Right ventricle myocardium superior (tissue), 1 donor: ENCODE results near the gene ANKRD18B. TPM values are rescaled to one million over a fixed set of nuclear protein-coding genes. Genes with fewer than 3 reads are reported as not detected.
A peak's percentile ranks its signal among the peaks of the same experiment; 100 is the strongest.
"Not testable (repeated sequence)": the region's sequence is repeated elsewhere in the genome, so short reads cannot be mapped to it uniquely, and the experiment has no call there.

Source experiments
- ATAC-seq: fragments of 200-7000 bp; cut with Tn5 transposase; one replicate; pipeline ENCODE4 v1.9.1; 2020; ENCODE audit warnings: mild to moderate bottlenecking; ENCODE audit not compliant: poor library complexity
- DNase-seq: peaks from one replicate; pipeline ENCODE4 v3.0.0-alpha.2; 2020
- intact Hi-C: fragments of 100-400 bp; cut with DNase I; formaldehyde crosslinking; loops from one replicate; pipeline ENCODE4 v1.11.2; 2022
- total RNA-seq: library from RNA; stranded (reverse); fragmentation: NEBNext Ultra II Directional; extraction: Animal tissue kit (Norgen Biotek cat#: 25700); gene quantifications from one replicate; pipeline ENCODE4 v1.2.1, GENCODE V29; 2021
- donor health status: DM: no; HTN: yes; CAD: no; lungs with severe emphysema.

The ANKRD18B gene
- total RNA-seq, 1 donor from 2014 or later = not detected

GRCh38 chr9:33521861-33522260 is 2.2 kb upstream of the ANKRD18B start:
- intact Hi-C loops, ATAC-seq, DNase-seq: not testable (repeated sequence)

- DNase-seq (no peak), ATAC-seq (no peak)
- intact Hi-C loops = no loop called here
These were observed 376 bp downstream of the ANKRD18B start for GRCh38 chr9:33524306-33524947.

DNA sequence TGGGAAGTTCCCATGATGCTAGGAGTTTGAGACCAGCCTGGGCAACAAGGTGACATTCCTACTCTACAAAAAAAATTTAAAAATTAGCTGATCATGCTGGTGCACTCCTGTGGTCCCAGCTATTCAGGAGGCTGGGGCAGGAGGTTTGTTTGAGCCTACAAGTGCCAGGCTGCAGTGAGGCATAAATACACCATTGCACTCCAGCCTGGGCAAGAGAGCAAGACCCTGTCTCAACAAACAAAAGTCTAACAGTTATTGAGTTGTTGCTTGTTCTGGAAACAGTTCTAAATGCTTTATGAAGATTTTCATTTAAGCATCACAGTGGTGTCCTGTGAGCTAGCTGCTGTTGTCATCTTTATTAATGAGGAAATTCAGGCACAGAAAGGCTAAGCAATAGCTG is 4.0 kb downstream of the ANKRD18B start:
- intact Hi-C loops, DNase-seq, ATAC-seq: not testable (repeated sequence)

- DNase-seq, ATAC-seq, intact Hi-C loops: not testable (repeated sequence)
These were observed 9.9 kb downstream of the ANKRD18B start for GRCh38 chr9:33533958-33534357.

- intact Hi-C loops = no loop called here
- DNase-seq (no peak), ATAC-seq (no peak)
These were observed 11.5 kb downstream of the ANKRD18B start for GRCh38 chr9:33535541-33535940.

DNA sequence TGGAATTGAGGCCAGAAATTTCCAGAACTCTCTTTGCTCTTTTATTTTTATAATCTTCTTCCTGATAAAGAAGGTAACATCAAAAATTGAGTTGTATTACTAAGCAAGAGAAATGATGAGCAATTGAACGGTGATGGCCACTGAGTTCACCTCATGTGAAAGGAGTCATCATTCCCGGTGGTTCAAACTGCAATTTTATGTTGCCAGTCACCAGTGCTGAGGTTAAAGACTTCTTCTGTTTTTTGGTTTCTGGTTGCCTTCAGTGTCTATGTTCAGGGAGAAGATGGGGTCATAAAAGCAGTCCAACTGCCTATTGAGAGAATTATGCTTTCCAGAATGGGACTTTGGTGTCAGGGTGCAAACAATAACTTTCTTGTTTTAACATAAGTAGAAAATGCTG is 19.4 kb downstream of the ANKRD18B start:
- intact Hi-C loops, DNase-seq, ATAC-seq: not testable (repeated sequence)

- ATAC-seq, DNase-seq, intact Hi-C loops: not testable (repeated sequence)
These were observed 21.7 kb downstream of the ANKRD18B start for GRCh38 chr9:33545715-33546114.

- not testable (repeated sequence) for DNase-seq
These were observed 24.8 kb downstream of the ANKRD18B start for GRCh38 chr9:33548816-33549215.

DNA sequence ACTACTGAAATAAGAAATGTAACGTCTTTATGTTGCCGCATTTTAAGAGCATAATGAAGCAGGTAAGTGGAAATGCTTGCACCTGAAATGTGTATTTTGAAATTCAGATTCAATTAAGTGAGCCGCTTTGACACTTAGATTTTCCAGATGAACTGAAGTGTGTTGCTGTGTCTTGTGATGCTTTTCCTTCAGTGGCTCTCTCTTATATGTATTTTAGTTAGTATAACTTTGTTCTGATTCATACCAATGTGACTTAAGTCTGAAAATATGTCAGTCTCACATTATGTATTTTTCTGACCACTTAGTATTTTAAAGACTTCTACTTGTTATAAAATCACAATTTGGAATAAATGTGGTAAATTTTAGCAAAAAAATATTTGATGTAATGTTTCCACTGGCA is 25.4 kb downstream of the ANKRD18B start:
- DNase-seq, ATAC-seq, intact Hi-C loops: not testable (repeated sequence)

More at GRCh38 chr9:33548816-33549215, 24.8 kb downstream of the ANKRD18B start:
- ATAC-seq, intact Hi-C loops: not testable (repeated sequence)

DNA sequence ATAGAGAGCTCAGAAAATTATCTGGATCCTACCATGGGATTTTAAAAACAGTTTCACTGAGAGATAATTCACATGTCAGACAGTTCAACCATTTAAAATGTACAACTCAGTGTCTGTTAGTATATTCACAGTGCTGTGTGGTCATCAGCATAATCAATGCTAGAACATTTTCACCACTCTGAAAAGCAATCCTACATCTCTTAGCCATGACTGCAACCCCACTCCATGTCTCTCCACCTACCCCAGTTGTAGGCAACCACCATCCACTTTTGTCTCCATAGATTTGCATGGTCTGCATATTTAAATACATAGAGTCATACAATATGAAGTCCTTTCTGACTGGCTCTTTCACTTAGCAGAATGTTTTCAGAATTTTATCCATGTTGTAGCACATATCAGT is 27.1 kb downstream of the ANKRD18B start:
- not testable (repeated sequence) for DNase-seq, ATAC-seq

GRCh38 chr9:33552315-33552725 is 28.3 kb downstream of the ANKRD18B start:
- ATAC-seq = peak; percentile 56
- DNase-seq, intact Hi-C loops: not testable (repeated sequence)

More for the DNA sequence above, 27.1 kb downstream of the ANKRD18B start:
- intact Hi-C loops = not testable (repeated sequence)

- intact Hi-C loops, DNase-seq, ATAC-seq: not testable (repeated sequence)
These were observed 36.2 kb downstream of the ANKRD18B start for GRCh38 chr9:33560217-33560616.

- intact Hi-C loops, DNase-seq, ATAC-seq: not testable (repeated sequence)
These were observed 38.1 kb downstream of the ANKRD18B start for GRCh38 chr9:33562196-33562595.

- ATAC-seq, intact Hi-C loops, DNase-seq: not testable (repeated sequence)
These were observed 43.7 kb downstream of the ANKRD18B start for GRCh38 chr9:33567776-33568175.

- intact Hi-C loops, DNase-seq, ATAC-seq: not testable (repeated sequence)
These were observed 53.7 kb downstream of the ANKRD18B start for GRCh38 chr9:33577786-33578185.

- DNase-seq, ATAC-seq, intact Hi-C loops: not testable (repeated sequence)
These were observed 55.9 kb downstream of the ANKRD18B start for GRCh38 chr9:33579996-33580395.

- ATAC-seq, DNase-seq: not testable (repeated sequence)
These were observed 58.6 kb downstream of the ANKRD18B start for GRCh38 chr9:33582686-33583085.

GRCh38 chr9:33586128-33586527 is 62.1 kb downstream of the ANKRD18B start:
- DNase-seq = not testable (repeated sequence)

More at GRCh38 chr9:33582686-33583085, 58.6 kb downstream of the ANKRD18B start:
- intact Hi-C loops = not testable (repeated sequence)

GRCh38 chr9:33587799-33588198 is 63.7 kb downstream of the ANKRD18B start:
- ATAC-seq, DNase-seq, intact Hi-C loops: not testable (repeated sequence)

More at GRCh38 chr9:33586128-33586527, 62.1 kb downstream of the ANKRD18B start:
- intact Hi-C loops, ATAC-seq: not testable (repeated sequence)

DNA sequence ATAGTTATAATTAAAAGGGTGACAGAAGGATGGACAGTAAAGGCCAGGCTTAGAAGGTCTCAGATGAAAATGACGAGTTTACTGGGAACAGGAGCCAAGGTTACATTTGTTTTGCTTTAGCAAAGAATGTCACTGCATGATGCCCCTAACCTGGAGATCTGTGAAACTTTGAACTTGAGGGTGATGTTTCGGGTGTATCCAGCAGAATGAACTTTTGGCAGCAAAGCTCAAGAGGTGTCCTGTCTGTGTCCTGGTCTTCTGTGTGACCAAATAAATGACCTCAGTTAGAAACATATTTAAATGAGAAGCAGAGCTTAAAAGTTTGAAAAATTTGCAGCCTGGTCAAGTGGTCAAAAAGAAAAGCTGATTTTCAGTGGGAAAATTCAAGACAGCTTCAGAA is 64.8 kb downstream of the ANKRD18B start:
- DNase-seq, intact Hi-C loops, ATAC-seq: not testable (repeated sequence)
